ENCODE data around the gene SSBP2.
"Not testable (repeated sequence)": the region's sequence is repeated elsewhere in the genome, so short reads cannot be mapped to it uniquely, and the experiment has no call there.

Gene SSBP2

GRCh38 chr5:81418606-81419005, 332.3 kb downstream of the SSBP2 start:
- no peak overlapping the region for H3K27ac ChIP-seq (ENCODE audit: low read depth in 2 of 2, low read length in 2 of 2)
- no peak overlapping the region for H3K9ac ChIP-seq (ENCODE audit: low read depth in 1 of 2, low read length in 2 of 2)
- H3K36me3 ChIP-seq (ENCODE audit: control insufficient read depth in 2 of 2, insufficient read depth in 2 of 2, low read length in 2 of 2), result no peaks in the 10 kb centered on the region
- no peaks in the 10 kb centered on the region for H3K27me3 ChIP-seq (ENCODE audit: control insufficient read depth in 2 of 2, insufficient read depth in 2 of 2, low read length in 2 of 2)
- H3K4me3 ChIP-seq (ENCODE audit: low read length in 2 of 2), result no peak overlapping the region
- no peaks in the 10 kb centered on the region for H3K9me3 ChIP-seq (ENCODE audit: control insufficient read depth in 2 of 2, low read length in 2 of 2)
- H3K4me1 ChIP-seq (ENCODE audit: control insufficient read depth in 2 of 2, insufficient read depth in 2 of 2, low read length in 2 of 2), result no peaks in the 10 kb centered on the region

- H3K4me3 ChIP-seq (ENCODE audit: low read length in 2 of 2), result no peak overlapping the region
- no peaks in the 10 kb centered on the region for H3K27me3 ChIP-seq (ENCODE audit: control insufficient read depth in 2 of 2, insufficient read depth in 2 of 2, low read length in 2 of 2)
- H3K4me1 ChIP-seq (ENCODE audit: control insufficient read depth in 2 of 2, insufficient read depth in 2 of 2, low read length in 2 of 2), result no peaks in the 10 kb centered on the region
- H3K9me3 ChIP-seq (ENCODE audit: control insufficient read depth in 2 of 2, low read length in 2 of 2), result no peaks in the 10 kb centered on the region
- H3K9ac ChIP-seq (ENCODE audit: low read depth in 1 of 2, low read length in 2 of 2), result no peak overlapping the region
- H3K36me3 ChIP-seq (ENCODE audit: control insufficient read depth in 2 of 2, insufficient read depth in 2 of 2, low read length in 2 of 2), result no peaks in the 10 kb centered on the region
- H3K27ac ChIP-seq (ENCODE audit: low read depth in 2 of 2, low read length in 2 of 2), result no peak overlapping the region
Measured at GRCh38 chr5:81417052-81417451, 333.8 kb downstream of the SSBP2 start.

- Histone ChIP-seq H3K9me3 (ENCODE audit: control insufficient read depth in 2 of 2, low read length in 2 of 2) (no peaks in the 10 kb centered on the region), H3K4me1 (ENCODE audit: control insufficient read depth in 2 of 2, insufficient read depth in 2 of 2, low read length in 2 of 2) (no peaks in the 10 kb centered on the region), H3K36me3 (ENCODE audit: control insufficient read depth in 2 of 2, insufficient read depth in 2 of 2, low read length in 2 of 2) (no peaks in the 10 kb centered on the region), H3K9ac (ENCODE audit: low read depth in 1 of 2, low read length in 2 of 2) (no peak overlapping the region), H3K27ac (ENCODE audit: low read depth in 2 of 2, low read length in 2 of 2) (no peak overlapping the region), H3K27me3 (ENCODE audit: control insufficient read depth in 2 of 2, insufficient read depth in 2 of 2, low read length in 2 of 2) (no peaks in the 10 kb centered on the region), H3K4me3 (ENCODE audit: low read length in 2 of 2) (no peak overlapping the region)
Measured at GRCh38 chr5:81409896-81410295, 341.0 kb downstream of the SSBP2 start.

GRCh38 chr5:81409361-81409760, 341.5 kb downstream of the SSBP2 start:
- H3K4me3 ChIP-seq (ENCODE audit: low read length in 2 of 2), result no peak overlapping the region
- H3K9me3 ChIP-seq (ENCODE audit: control insufficient read depth in 2 of 2, low read length in 2 of 2), result no peaks in the 10 kb centered on the region
- no peaks in the 10 kb centered on the region for H3K4me1 ChIP-seq (ENCODE audit: control insufficient read depth in 2 of 2, insufficient read depth in 2 of 2, low read length in 2 of 2)
- H3K27me3 ChIP-seq (ENCODE audit: control insufficient read depth in 2 of 2, insufficient read depth in 2 of 2, low read length in 2 of 2), result no peaks in the 10 kb centered on the region
- no peaks in the 10 kb centered on the region for H3K36me3 ChIP-seq (ENCODE audit: control insufficient read depth in 2 of 2, insufficient read depth in 2 of 2, low read length in 2 of 2)
- H3K9ac ChIP-seq (ENCODE audit: low read depth in 1 of 2, low read length in 2 of 2), result no peak overlapping the region
- H3K27ac ChIP-seq (ENCODE audit: low read depth in 2 of 2, low read length in 2 of 2), result no peak overlapping the region

GRCh38 chr5:81408496-81408895, 342.4 kb downstream of the SSBP2 start:
- no peaks in the 10 kb centered on the region for H3K36me3 ChIP-seq (ENCODE audit: control insufficient read depth in 2 of 2, insufficient read depth in 2 of 2, low read length in 2 of 2)
- H3K4me1 ChIP-seq (ENCODE audit: control insufficient read depth in 2 of 2, insufficient read depth in 2 of 2, low read length in 2 of 2), result no peaks in the 10 kb centered on the region
- no peaks in the 10 kb centered on the region for H3K9me3 ChIP-seq (ENCODE audit: control insufficient read depth in 2 of 2, low read length in 2 of 2)
- H3K27me3 ChIP-seq (ENCODE audit: control insufficient read depth in 2 of 2, insufficient read depth in 2 of 2, low read length in 2 of 2), result no peaks in the 10 kb centered on the region
- H3K27ac ChIP-seq (ENCODE audit: low read depth in 2 of 2, low read length in 2 of 2), result no peak overlapping the region
- no peak overlapping the region for H3K9ac ChIP-seq (ENCODE audit: low read depth in 1 of 2, low read length in 2 of 2)
- H3K4me3 ChIP-seq (ENCODE audit: low read length in 2 of 2), result no peak overlapping the region

- not testable (repeated sequence) for H3K9me3 ChIP-seq (ENCODE audit: control insufficient read depth in 2 of 2, low read length in 2 of 2); H3K4me3 ChIP-seq (ENCODE audit: low read length in 2 of 2); H3K4me1 ChIP-seq (ENCODE audit: control insufficient read depth in 2 of 2, insufficient read depth in 2 of 2, low read length in 2 of 2); H3K9ac ChIP-seq (ENCODE audit: low read depth in 1 of 2, low read length in 2 of 2); H3K27me3 ChIP-seq (ENCODE audit: control insufficient read depth in 2 of 2, insufficient read depth in 2 of 2, low read length in 2 of 2); H3K27ac ChIP-seq (ENCODE audit: low read depth in 2 of 2, low read length in 2 of 2); H3K36me3 ChIP-seq (ENCODE audit: control insufficient read depth in 2 of 2, insufficient read depth in 2 of 2, low read length in 2 of 2)
Measured at GRCh38 chr5:81407811-81408210, 343.1 kb downstream of the SSBP2 start.

GRCh38 chr5:81405126-81405891, 345.6 kb downstream of the SSBP2 start:
- H3K9ac ChIP-seq (ENCODE audit: low read depth in 1 of 2, low read length in 2 of 2), result no peak overlapping the region
- H3K4me3 ChIP-seq (ENCODE audit: low read length in 2 of 2), result no peak overlapping the region
- H3K4me1 ChIP-seq (ENCODE audit: control insufficient read depth in 2 of 2, insufficient read depth in 2 of 2, low read length in 2 of 2), result no peaks in the 10 kb centered on the region
- H3K27me3 ChIP-seq (ENCODE audit: control insufficient read depth in 2 of 2, insufficient read depth in 2 of 2, low read length in 2 of 2), result no peaks in the 10 kb centered on the region
- no peaks in the 10 kb centered on the region for H3K36me3 ChIP-seq (ENCODE audit: control insufficient read depth in 2 of 2, insufficient read depth in 2 of 2, low read length in 2 of 2)
- no peak overlapping the region for H3K27ac ChIP-seq (ENCODE audit: low read depth in 2 of 2, low read length in 2 of 2)
- no peaks in the 10 kb centered on the region for H3K9me3 ChIP-seq (ENCODE audit: control insufficient read depth in 2 of 2, low read length in 2 of 2)

GRCh38 chr5:81402192-81402930, 348.5 kb downstream of the SSBP2 start:
- no peaks in the 10 kb centered on the region for H3K36me3 ChIP-seq (ENCODE audit: control insufficient read depth in 2 of 2, insufficient read depth in 2 of 2, low read length in 2 of 2)
- H3K4me1 ChIP-seq (ENCODE audit: control insufficient read depth in 2 of 2, insufficient read depth in 2 of 2, low read length in 2 of 2), result no peaks in the 10 kb centered on the region
- H3K27ac ChIP-seq (ENCODE audit: low read depth in 2 of 2, low read length in 2 of 2), result no peak overlapping the region
- no peaks in the 10 kb centered on the region for H3K27me3 ChIP-seq (ENCODE audit: control insufficient read depth in 2 of 2, insufficient read depth in 2 of 2, low read length in 2 of 2)
- no peak overlapping the region for H3K9ac ChIP-seq (ENCODE audit: low read depth in 1 of 2, low read length in 2 of 2)
- H3K9me3 ChIP-seq (ENCODE audit: control insufficient read depth in 2 of 2, low read length in 2 of 2), result no peaks in the 10 kb centered on the region
- no peak overlapping the region for H3K4me3 ChIP-seq (ENCODE audit: low read length in 2 of 2)

- H3K9ac ChIP-seq (ENCODE audit: low read depth in 1 of 2, low read length in 2 of 2), result no peak overlapping the region
- H3K4me3 ChIP-seq (ENCODE audit: low read length in 2 of 2), result no peak overlapping the region
- no peaks in the 10 kb centered on the region for H3K4me1 ChIP-seq (ENCODE audit: control insufficient read depth in 2 of 2, insufficient read depth in 2 of 2, low read length in 2 of 2)
- no peaks in the 10 kb centered on the region for H3K9me3 ChIP-seq (ENCODE audit: control insufficient read depth in 2 of 2, low read length in 2 of 2)
- no peak overlapping the region for H3K27ac ChIP-seq (ENCODE audit: low read depth in 2 of 2, low read length in 2 of 2)
- no peaks in the 10 kb centered on the region for H3K36me3 ChIP-seq (ENCODE audit: control insufficient read depth in 2 of 2, insufficient read depth in 2 of 2, low read length in 2 of 2)
- peaks cover 3 to 4% of the 10 kb centered on the region in 2 donors for H3K27me3 ChIP-seq (ENCODE audit: control insufficient read depth in 2 of 2, insufficient read depth in 2 of 2, low read length in 2 of 2)
Measured at GRCh38 chr5:81401266-81401665, 349.6 kb downstream of the SSBP2 start.

GRCh38 chr5:81400375-81400774, 350.5 kb downstream of the SSBP2 start:
- Histone ChIP-seq H3K9me3 (ENCODE audit: control insufficient read depth in 2 of 2, low read length in 2 of 2) (no peaks in the 10 kb centered on the region), H3K4me1 (ENCODE audit: control insufficient read depth in 2 of 2, insufficient read depth in 2 of 2, low read length in 2 of 2) (no peaks in the 10 kb centered on the region), H3K4me3 (ENCODE audit: low read length in 2 of 2) (no peak overlapping the region), H3K9ac (ENCODE audit: low read depth in 1 of 2, low read length in 2 of 2) (no peak overlapping the region), H3K36me3 (ENCODE audit: control insufficient read depth in 2 of 2, insufficient read depth in 2 of 2, low read length in 2 of 2) (no peaks in the 10 kb centered on the region), H3K27me3 (ENCODE audit: control insufficient read depth in 2 of 2, insufficient read depth in 2 of 2, low read length in 2 of 2) (peaks cover 3 to 4% of the 10 kb centered on the region in 2 donors), H3K27ac (ENCODE audit: low read depth in 2 of 2, low read length in 2 of 2) (no peak overlapping the region)
